Activated CD4-positive, alpha-beta T cell treated with anti-CD3 and anti-CD28 coated beads for 48 hours (primary cell): Measurements from ENCODE around the gene SLC22A15.
A peak's percentile ranks its signal among the peaks of the same experiment; 100 is the strongest.
"Not testable (repeated sequence)": the region's sequence is repeated elsewhere in the genome, so short reads cannot be mapped to it uniquely, and the experiment has no call there.

Experiments used
- DNase-seq: peaks from one replicate; pipeline ENCODE4 v3.0.0-alpha.2; 2020

SLC22A15 gene

DNA sequence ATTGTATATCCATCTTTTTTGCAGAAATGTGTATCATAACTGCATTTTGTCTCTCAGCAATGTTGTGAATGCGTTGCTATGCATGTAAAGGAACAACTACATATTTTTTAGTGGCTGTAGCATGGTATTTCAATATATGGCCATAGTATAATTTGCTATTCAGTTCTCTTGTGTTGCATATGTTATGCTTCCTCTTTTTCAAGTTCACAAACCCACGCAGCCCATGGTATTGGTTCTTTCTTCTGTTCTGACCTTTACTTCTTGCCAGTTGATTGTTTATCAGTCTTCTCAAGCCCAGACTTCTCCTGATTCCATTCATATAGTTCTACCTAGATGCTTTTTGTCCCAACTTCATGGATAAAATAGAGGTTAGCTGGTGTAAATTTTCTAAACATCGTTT, 6.1 kb downstream of the SLC22A15 start:
- no peak for DNase-seq

- DNase-seq = no peak
Measured at GRCh38 chr1:115983584-115983983, 7.3 kb downstream of the SLC22A15 start.

- DNase-seq = no peak
Measured at GRCh38 chr1:115987623-115988022, 11.3 kb downstream of the SLC22A15 start.

- DNase-seq = no peak
Measured at GRCh38 chr1:115988953-115989352, 12.6 kb downstream of the SLC22A15 start.

DNA sequence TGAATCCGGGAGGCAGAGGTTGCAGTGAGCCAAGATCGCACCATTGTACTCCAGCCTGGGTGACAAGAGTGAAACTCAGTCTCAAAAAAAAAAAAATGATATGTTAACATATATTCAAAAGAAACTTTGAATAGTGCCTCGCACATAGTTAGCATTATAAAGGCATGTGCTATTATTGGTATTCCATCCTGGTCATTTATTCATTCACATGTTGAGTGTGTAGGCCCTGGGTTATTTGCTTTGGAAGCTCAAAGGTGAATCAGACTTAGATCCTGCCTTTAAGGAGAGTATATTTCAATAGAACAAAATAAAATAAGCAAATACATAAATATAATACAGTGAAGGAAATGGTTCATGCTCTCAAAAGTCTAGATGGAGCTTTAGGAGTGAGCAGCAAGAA, 13.4 kb downstream of the SLC22A15 start:
- DNase-seq = no peak

DNA sequence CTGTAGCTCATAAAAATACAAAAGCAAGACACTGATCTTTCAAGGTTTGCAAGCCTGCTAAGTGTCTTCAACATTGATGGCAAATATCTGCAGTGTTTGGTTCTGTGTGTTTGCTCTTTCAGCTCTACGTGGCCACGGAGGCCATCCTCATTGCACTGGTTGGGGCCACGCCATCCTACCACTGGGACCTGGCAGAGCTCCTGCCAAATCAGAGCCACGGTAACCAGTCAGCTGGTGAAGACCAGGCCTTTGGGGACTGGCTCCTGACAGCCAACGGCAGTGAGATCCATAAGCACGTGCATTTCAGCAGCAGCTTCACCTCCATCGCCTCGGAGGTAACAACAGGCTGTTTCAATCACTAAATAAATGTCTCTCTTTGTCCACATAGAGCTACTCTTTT, 15.6 kb downstream of the SLC22A15 start:
- no peak for DNase-seq

DNA sequence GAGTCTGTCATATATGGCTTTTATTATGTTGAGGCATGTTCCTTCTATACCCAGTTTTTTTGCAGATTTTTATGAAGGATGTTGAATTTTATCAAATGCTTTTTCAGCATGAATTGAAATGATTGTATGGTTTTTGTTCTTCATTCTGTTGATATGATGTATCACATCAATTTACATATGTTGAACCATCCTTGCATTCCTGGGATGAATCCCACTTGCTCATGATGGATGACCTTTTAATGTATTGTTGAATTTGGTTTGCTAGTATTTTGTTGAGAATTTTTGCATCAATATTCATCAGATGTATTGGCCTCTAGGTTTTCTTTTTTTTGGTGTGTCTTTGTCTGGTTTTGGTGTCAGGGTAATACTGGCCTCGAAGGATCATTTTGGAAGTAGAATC, 21.6 kb downstream of the SLC22A15 start:
- DNase-seq = not testable (repeated sequence)

DNA sequence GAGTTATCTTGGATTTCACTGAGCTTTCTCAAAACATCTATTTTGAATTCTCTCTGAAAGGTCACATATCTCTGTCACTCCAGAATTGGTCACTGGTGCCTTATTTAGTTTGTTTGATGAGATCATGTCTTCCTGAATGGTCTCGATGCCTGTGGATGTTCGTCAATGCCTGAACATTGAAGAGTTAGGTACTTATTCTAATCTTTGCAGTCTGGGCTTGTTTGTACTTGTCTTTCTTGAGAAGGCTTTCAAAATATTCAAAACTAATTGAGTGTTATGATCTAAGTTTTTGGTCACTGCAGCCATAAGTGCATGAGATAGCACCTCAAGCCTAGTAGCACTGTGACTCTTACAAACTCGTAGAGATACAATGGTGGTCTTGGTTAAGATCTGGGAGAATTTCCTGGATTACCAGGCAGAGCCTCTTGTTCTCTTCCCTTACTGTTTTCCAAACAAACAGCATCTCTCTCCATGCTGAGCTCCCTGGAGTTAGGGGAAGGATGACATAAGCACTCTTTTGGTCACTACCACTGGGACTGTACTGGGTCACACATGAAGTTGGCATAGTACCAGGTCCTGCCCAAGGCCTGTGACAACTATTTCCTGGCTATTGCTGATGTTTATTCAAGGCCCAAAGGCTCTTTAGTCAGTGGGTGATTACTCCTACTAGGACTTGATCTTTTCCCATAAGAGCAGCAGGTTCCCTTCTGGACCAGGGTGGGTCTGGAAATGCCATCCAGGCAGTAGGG, 25.6 kb downstream of the SLC22A15 start:
- DNase-seq = no peak

- DNase-seq = no peak
Measured at GRCh38 chr1:116002781-116003420, 26.6 kb downstream of the SLC22A15 start.

DNA sequence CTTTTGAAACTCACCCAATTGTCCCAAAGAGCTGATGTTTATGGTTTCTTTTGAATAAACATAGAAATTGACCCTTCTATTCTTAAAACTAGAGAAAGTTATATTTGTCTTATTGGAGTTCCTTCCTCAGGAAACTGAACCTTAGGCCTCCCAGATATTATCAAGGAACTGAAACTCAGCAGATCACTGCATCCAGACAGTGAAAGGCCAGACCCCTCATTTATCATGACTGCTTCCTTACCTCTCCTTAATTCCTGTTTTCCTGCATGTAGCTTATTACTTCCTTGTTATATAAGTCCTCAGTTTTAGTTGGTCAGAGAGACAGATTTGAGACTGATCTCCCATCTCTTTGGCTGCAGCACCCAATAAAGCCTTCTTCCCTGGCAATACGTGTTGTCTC, 27.5 kb downstream of the SLC22A15 start:
- DNase-seq = no peak

DNA sequence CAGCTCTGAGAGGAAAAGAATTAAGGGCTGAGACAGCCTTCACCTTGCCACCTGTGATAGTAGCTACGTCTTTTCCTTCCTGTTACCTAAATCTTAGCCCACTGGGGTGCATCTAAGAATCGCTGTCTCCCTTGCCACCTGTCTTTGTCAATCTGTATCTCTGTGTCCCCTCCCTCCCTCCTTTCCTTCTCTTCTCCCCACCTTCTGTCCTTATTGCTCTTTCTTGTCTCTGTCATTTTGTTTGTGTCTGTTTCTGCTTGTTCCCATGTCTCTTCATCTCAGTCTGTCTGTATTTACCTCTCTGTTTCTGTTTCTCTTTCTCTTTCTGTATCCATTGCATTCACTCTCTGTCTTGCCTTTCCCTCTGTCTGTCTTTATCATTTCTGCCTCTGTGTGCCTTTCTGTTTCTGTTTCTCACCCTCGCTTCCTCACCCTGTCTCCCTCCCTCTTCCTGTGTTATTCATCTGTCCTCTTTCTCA, 30.2 kb downstream of the SLC22A15 start:
- DNase-seq = no peak

DNA sequence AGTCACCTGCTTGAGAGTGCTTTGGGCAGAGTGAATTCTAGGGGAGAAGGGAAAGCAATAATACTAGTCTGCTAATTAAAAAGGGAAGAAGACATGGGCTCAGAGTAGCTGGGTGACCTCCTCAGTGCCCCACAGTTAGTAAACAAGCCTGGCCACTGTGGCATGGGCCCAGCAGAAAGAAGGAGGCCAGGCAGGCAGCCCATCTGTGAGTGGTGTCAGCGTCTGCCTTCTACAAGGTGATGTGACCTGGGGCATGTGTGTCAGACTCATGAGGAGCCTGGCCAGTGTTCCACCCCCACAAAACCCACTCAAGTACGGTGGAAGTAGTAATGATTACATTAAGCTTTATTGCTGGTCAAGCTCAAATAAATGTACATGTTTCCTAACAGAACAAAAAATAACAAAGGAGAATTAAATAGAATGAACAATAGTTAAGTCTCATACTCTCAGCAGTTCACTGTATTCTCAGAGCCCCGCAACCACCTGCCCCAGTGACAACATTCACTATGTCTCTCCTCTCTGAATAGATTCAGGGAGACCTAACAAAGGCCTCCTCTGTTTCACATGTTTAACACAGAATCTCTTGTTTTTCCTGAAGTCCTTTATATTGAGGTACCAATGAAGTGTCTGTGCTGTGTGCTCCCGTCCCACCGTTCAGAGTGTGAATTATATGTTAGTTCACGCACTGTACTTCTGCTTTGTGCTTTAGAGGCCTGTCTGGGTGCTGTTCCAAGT, 32.5 kb downstream of the SLC22A15 start:
- no peak for DNase-seq

DNA sequence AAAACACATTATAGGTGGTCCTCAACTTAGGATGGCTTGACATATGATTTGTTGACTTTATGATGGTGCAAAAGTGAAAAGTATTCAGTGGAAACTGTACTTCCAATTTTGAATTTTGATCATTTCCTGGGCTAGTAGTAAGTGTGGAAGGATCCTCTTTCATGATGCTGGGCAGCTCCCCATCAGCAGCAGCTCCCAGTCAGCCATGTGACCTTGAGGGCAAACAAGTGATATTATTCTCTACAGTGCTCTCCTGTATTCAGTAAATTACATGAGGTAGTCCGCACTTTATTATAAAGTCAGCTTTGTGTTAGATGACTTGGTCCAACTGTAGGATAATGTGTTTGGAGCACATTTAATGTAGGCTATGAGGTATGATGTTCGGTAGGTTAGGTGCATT, 36.4 kb downstream of the SLC22A15 start:
- DNase-seq = no peak

DNA sequence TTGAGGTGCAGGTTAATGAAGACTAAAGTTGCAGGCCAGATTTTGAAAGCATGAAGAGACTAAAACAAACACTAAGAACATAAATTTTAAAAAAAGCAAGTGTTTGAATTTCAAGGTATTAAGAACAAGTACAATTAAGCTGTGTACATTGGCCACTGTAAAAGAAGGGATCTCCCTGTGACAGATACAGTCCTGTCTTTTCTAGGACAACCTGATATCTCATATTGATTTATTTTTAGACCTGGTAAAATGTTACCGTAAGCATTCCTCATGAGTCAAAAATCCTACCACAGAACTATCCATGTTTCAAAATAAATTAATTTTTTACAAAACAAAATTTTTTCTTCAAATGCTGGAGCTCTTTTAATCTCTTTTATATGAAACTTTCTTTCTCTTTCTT, 39.4 kb downstream of the SLC22A15 start:
- no peak for DNase-seq

DNA sequence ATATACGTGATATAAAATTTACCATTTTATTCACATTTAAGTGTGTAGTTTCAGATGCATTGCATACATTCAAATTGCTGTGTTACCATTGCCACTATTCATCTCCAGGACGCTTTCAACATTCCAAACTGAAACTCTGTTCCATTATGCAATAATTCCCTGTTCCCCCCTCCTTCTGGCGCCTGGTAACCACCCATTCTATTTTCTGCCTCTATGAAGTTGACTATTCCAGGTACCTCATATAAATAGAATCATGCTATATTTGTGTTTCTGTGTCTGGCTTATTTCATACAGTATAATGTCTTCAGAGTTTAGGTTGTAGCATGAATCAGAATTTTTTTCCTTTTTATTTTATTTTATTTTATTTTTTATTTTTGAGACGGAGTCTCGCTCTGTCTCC, 41.7 kb downstream of the SLC22A15 start:
- no peak for DNase-seq

DNA sequence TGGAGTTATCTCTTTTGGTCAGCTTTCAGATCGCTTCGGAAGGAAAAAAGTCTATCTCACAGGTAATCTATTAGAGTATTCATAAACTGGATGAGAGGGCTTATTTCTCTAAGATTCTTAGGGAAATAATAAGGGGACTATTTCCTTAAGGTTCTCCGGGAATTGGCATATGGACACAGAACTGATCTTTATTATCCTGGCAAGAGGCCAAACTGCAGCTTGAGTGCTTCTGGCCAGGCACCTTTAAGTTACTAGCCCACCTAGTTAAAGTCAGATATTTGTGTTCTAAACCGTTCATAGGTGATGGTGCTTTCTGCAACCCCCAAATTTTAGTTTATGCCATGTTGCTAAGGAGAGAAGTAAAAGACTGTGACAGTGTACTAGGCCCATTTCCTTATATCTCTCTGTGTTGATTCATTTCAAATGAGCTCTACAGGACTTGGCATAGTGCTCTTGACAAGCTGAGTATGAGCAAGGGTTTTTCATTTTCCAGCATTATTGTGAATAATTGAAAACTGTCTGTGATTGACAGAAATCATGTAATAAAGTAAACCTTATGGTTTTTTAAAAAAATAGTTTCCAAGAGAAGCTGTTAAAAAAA, 43.4 kb downstream of the SLC22A15 start:
- no peak for DNase-seq

GRCh38 chr1:116020668-116021272, 44.5 kb downstream of the SLC22A15 start:
- DNase-seq = peak; percentile 66

DNA sequence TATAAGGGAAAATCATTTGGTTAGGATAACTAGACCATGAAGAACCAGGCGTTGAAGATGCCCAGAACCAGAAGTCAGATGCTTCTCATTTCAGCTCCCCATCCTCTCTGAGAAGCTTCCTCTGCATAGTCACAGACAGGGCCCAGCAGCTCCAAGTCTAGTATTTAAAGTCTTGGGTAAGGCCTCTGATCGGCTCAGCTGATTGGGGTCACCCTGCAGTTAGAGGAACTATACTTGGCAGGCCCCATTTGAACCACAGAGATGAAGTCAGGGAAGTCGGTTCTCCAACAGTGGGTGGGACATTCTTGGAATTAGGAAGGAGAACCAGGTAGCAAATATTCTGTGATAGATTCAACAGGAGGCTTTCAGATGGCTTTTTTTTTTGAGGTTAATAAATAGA, 48.3 kb downstream of the SLC22A15 start:
- no peak for DNase-seq

GRCh38 chr1:116026631-116027030, 50.3 kb downstream of the SLC22A15 start:
- no peak for DNase-seq

- no peak for DNase-seq
Measured at GRCh38 chr1:116031302-116031835, 55.1 kb downstream of the SLC22A15 start.

GRCh38 chr1:116033322-116033721, 57.0 kb downstream of the SLC22A15 start:
- DNase-seq = no peak

DNA sequence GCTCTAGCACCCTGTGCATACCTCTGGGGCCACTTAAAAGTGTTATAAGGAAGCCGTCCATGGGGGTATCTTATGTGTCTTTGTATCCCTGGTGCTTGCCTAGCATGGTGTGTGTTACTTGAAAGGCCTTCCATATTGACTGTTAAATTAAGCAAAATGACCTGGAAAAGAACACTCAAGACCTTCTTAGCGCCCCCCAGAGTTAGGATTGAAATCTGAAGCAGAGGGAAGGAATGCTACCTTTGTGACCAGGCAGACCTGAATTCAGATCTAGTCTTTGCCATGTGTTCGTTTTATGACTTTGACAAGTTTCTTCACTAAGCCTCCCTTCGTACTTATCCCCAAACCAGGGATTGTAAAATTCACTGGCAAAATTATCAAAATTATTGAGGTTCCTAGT, 59.9 kb downstream of the SLC22A15 start:
- DNase-seq = no peak

DNA sequence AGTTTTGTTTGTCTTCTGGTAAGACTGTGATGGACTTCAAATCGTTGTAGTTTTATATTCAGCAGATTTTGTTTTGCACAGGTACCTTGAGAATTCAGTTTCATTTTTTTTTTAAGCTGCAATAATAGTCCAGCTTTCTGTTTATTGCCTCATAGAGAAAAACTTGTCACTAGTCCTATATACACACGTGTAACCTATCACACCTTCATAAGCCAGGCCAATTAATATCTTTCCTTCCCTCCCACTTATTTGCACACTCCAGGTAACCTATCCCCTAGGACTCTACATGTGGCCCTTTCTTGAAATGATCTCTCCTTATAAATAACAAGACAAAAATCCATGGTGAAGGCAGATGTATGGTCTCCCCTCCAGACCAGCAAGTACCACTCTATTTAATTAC, 62.4 kb downstream of the SLC22A15 start:
- no peak for DNase-seq
